Measurements from ENCODE around the gene SLC9A8. TPM values are rescaled to one million over a fixed set of nuclear protein-coding genes. Genes with fewer than 3 reads are reported as not detected.

The SLC9A8 gene
- total and polyA plus RNA-seq, 2 of the 8 experiments (the other 6 are each of a cell fraction or from before 2014, with no cell fraction given) = 3.2 to 6.2 TPM

DNA sequence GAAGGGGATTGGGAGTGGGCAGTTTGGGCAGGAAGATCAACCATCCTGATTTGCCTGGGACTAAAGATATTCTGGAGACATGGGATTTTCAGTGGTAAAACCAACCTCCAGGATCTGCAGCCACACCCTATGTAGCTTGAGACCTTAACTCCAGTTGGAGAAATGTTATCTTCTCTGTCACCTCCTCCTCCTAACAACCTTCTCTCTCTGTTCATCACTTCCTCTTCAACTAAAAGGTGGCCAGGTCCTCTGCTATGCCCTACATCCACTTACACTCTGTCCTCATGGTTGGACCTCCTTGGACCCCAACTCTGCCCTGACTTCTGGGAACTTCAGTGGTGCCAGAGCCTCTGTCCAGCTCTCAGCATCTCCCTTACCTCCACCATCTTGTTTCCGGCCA is 42.0 kb upstream of the SLC9A8 start:
- Histone ChIP-seq H3K18ac (ENCODE audit: extremely low read depth, low read length) (peak overlapping the region; percentile 2), H3K27me3 (replicated peaks in 1 of 4; ENCODE audit: control insufficient read depth in 3 of 4, extremely low read depth in 1 of 4, insufficient read depth in 3 of 4, low read length in 3 of 4) (no peaks in the 10 kb centered on the region), H2AK5ac (ENCODE audit: low read depth, low read length) (no peak overlapping the region), H3K56ac (replicated peaks; ENCODE audit: insufficient read length, low read depth, low read length) (no peak overlapping the region), H3K4me3 (ENCODE audit: extremely low read depth in 1 of 4, insufficient read depth in 2 of 4, low read depth in 3 of 4, low read length in 4 of 4) (no peak overlapping the region), H4K5ac (ENCODE audit: insufficient read length, low read depth, low read length) (no peak overlapping the region), H3K23me2 (ENCODE audit: low read depth, low read length) (peaks cover 2% of the 10 kb centered on the region; the same call in 1 of the 2 replicates), H3K4me1 (replicated peaks in 1 of 4; ENCODE audit: control insufficient read depth in 3 of 4, insufficient read depth in 4 of 4, low read length in 3 of 4) (peaks cover 7 to 20% (median 14%) of the 10 kb centered on the region in 4 experiments; a peak in 6 of 7 replicates), H2BK15ac (ENCODE audit: low read length) (no peak overlapping the region), H2BK120ac (replicated peaks; ENCODE audit: low read depth, low read length) (peak overlapping the region; percentile 3), H3K9ac (replicated peaks in 1 of 4; ENCODE audit: extremely low read depth in 1 of 4, low read depth in 3 of 4, low read length in 3 of 4) (no peak overlapping the region), H2BK5ac (ENCODE audit: low read depth, low read length) (peak overlapping the region; percentile 99; the same call in 1 of the 2 replicates), H3K14ac (ENCODE audit: insufficient read length) (no peak overlapping the region), H3K79me2 (ENCODE audit: control insufficient read depth in 1 of 2, insufficient read depth in 2 of 2, low read length in 2 of 2) (no peaks in the 10 kb centered on the region), H3K4me2 (ENCODE audit: insufficient read depth in 1 of 2, low read depth in 2 of 2, low read length in 2 of 2) (no peak overlapping the region), H2BK12ac (ENCODE audit: low read depth, low read length) (0 out of 2 replicates have a peak overlapping the region, but pooled peaks have one; percentile 1), H3K9me3 (ENCODE audit: insufficient read depth in 2 of 2, low read depth in 1 of 2, low read length in 1 of 2) (peaks cover 0 to 6% of the 10 kb centered on the region in 2 experiments; a peak in 1 of 4 replicates), H3K79me1 (ENCODE audit: low read depth, low read length) (no peaks in the 10 kb centered on the region), H2AFZ (ENCODE audit: low read length) (no peak overlapping the region), H3K27ac (ENCODE audit: low read depth, low read length) (no peak overlapping the region), H3K23ac (ENCODE audit: insufficient read length) (no peak overlapping the region), H4K20me1 (replicated peaks in 1 of 2; ENCODE audit: control insufficient read depth in 1 of 2, insufficient read depth in 2 of 2, low read length in 2 of 2) (no peaks in the 10 kb centered on the region), H4K8ac (ENCODE audit: extremely low read depth, insufficient read depth, low read length) (no peak overlapping the region), H2BK20ac (ENCODE audit: low read length) (peak overlapping the region; percentile 99; the same call in 1 of the 2 replicates), H4K91ac (replicated peaks; ENCODE audit: insufficient read length, low read length) (peak overlapping the region; percentile 78), H3K36me3 (ENCODE audit: control insufficient read depth in 2 of 4, insufficient read depth in 4 of 4, low read length in 3 of 4) (peaks cover 0 to 3% (median 0%) of the 10 kb centered on the region in 4 experiments; a peak in 1 of 8 replicates), H3K4ac (replicated peaks; ENCODE audit: insufficient read length, low read depth, low read length) (peak overlapping the region; percentile 33)
- DNase-seq (ENCODE audit: low read depth in 1 of 2, low spot score in 2 of 2) = no peak
- ChIA-PET POLR2A (ENCODE audit: partially characterized antibody) (interaction anchor here (0.6 to 0.7 kb wide), 2 partner anchors 8 to 82 kb away, joined by 3 read pairs; no protein-coding TSS in a partner anchor), CTCF (ENCODE audit: partially characterized antibody) (interaction anchor here (0.6 to 1.3 kb wide), 4 partner anchors 13 to 484 kb away, joined by 3 to 4 read pairs (median 3); no protein-coding TSS in a partner anchor)
- no peak for FAIRE-seq
- 100% methylated on average over 1 of the region's 1 CpG; no CpG with 5 or more reads in 1 of the 2 experiments for WGBS, 2 experiments (ENCODE audit: extremely low coverage in 1 of 2, insufficient coverage in 1 of 2, insufficient read length in 1 of 2, insufficient replicate concordance in 2 of 2, low coverage in 1 of 2, low lambda C conversion rate in 2 of 2, missing lambda C conversion rate in 1 of 2)
- TF ChIP-seq HDAC6 (IDR thresholded peaks at IDR 0.05; ENCODE audit: low read depth, low read length) (no peak), EP300 (IDR thresholded peaks at IDR 0.05; ENCODE audit: borderline replicate concordance in 1 of 2, low read depth in 2 of 2, low read length in 2 of 2) (no peak)

All from H1 (cell line).